Stimulated activated naive CD4-positive, alpha-beta T cell (primary cell): Measurements from ENCODE around the gene LACRT.
"Not testable (repeated sequence)": the region's sequence is repeated elsewhere in the genome, so short reads cannot be mapped to it uniquely, and the experiment has no call there.

Experiments
- DNase-seq, 6 experiments: peaks; one replicate each; lab custom pipeline; 2025; lab: John Stamatoyannopoulos, UW

LACRT gene

DNA sequence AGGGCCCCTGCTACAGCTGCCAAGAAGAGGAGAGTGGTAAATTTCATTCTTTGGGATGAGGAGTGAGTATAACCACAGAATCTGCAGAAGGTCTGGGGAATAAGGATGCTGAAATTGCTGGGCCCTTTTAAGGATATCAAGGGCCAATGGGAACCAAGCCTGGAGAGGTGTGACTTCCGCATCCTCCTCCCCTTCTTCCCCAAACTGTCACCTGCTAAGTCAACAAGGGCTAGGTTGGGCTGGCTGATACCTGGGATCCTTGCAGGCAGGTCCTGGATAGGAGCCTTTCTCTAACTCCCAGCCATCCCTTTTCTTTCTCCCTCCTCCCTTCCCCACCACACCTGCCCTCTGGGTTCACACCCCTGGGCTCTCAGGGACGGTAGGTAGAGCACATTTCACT is at the start of gene LACRT:
TSS of gene LACRT (minus strand) at position 101 of the 400 bp plus-strand sequence. CDS start at position 47, 54 bp downstream.
- DNase-seq = no peak

DNA sequence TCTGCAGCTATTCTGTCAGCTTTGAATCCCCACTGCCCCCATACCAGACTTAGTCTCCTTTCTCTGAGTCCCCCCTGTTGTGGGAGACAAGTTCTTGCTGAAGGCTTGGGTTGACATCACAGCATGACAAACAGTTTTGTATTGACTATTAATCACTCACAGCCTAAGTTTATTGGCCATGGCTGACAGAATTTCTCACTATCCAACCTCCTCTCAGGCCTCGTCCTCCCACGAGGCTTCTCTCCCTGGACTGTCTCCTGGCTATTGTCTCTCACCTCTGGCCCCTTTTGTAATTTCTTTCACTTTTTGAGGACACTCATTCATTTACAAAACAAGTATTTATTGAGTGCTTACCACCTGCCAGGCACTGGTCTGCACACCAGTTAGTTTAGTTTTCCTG is 48.7 kb upstream of the LACRT start:
- DNase-seq = no peak

- DNase-seq = no peak
Observed at GRCh38 chr12:54682674-54683073, 48.0 kb upstream of the LACRT start.

DNA sequence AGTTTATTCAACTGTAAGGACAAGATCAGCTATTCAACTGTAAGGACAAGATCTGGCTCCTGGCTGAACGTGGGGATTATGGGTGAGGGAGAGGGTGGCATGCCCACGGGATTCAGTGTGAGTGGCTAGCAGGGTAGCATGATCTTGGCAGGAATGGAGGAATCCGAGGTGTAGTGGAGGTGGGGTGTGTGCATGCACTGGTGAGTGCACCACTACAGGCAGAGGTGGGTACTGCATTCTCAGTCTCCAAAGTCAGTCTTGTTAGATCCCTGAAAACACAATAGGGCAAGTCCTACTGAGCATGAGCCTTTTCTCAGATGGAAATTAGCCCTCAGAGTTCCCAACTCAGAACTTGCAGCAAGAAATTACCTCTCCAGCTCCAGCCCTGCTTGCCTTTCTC is 45.7 kb upstream of the LACRT start:
- no peak for DNase-seq

- DNase-seq = no peak
Observed at GRCh38 chr12:54678131-54678530, 43.4 kb upstream of the LACRT start.

DNA sequence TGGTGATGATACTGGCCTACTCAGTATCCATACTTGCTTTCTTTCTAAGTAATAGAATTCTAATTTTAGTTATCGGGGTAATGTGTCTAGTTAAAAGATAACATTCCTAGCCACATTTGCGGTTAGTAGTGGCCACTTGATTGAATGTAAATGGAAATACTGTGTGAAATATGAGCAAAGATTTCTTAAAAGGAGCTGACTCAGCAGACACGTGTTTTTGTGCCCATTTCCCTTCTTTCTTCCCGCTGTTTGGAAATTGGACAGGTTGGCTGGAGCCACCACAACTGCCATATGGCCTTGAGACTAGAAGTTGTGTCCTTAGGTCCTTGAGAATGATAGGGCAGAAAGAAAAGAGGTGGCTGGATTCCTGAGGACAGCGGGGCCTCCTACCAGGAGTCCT is 33.2 kb upstream of the LACRT start:
- no peak for DNase-seq

DNA sequence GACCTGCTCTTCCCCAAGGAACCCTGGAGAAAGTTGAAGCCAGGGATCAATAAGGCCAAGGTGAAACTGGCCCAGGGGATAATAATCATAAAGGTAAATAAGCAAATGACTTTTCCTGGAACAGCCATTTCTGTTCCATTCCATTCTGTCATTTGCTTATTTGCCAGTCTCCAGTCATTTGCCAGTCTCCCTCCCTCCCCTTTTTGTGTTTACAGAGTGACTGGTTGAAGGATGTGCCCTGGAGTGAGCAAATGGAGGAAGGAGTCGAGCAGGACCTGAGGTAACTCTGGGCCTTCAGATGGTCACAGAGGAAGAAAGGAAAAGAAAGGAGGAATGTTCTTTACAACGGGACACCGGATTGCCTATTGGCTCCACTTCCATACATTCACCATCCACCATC is 31.3 kb upstream of the LACRT start:
- no peak for DNase-seq

DNA sequence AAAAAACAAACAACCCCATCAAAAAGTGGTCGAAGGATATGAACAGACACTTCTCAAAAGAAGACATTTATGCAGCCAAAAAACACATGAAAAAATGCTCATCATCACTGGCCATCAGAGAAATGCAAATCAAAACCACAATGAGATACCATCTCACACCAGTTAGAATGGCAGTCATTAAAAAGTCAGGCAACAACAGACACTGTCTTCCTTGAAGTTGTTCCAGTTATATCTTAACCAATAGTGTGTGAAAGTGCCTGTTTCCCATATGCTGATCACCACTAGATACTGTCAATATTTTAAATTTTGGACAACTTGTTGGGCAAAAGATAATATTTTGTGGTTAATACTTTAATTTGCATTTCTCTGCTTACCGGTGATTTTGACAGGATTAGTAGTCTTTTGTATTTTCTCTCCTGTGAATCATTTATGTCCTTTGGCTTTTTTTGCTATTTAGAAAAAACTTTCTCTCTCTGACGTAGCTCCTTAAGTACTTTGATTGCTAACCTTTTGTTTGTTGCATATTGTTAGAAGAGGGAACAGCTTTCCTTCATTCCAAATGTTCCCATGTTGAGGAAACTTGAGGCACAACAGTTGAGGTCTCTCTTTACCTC is 30.4 kb upstream of the LACRT start:
- DNase-seq = not testable (repeated sequence)

DNA sequence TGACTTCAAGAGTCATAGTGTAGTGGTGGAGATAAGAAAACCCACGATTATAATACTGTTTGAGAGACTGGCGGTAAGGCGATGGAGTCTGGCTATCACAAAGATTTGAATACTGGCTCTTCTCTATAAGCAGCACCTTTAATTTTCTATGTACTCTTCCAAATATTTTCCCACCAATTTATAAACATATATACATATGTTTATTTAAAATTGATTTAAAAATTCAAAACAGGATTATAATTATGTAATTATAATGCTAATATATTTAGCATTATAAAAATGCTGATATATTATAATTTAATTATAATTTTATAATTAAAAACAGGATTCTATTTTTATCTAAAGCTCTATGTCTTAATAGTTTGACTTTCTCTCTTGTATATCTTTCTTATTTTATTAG is 28.9 kb upstream of the LACRT start:
- no peak for DNase-seq

GRCh38 chr12:54662026-54662425 is 27.3 kb upstream of the LACRT start:
- DNase-seq = no peak

GRCh38 chr12:54661048-54661447 is 26.4 kb upstream of the LACRT start:
- no peak for DNase-seq

GRCh38 chr12:54660320-54660962 is 25.7 kb upstream of the LACRT start:
- DNase-seq = no peak

- DNase-seq = peak in 3 of 6 experiments; percentile 3 to 10 (median 9)
Observed at GRCh38 chr12:54658306-54659264, 23.9 kb upstream of the LACRT start.

DNA sequence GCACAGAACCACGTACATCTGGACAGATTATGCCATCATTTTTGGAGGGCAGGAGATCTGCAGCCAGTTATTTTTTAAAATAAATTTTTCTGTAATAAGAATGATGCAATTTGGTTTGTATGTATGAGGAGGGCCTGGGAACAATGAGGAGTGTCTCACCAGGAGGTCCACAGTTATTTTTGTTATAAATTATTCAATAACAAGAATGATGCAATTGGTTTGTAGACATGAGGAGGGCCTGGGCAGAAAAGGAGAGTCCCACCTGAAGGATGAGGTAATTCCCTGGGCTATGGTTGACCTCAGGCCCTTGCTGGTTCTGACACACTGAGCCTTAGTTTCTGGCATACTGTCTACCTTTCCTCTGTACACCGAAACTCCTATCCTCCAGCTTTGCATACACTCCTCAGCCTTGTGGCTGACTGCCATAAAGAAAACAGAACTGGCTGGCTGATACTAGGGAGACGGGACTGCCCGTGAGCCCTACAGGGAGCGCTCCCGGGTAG is 22.5 kb upstream of the LACRT start:
- no peak for DNase-seq

DNA sequence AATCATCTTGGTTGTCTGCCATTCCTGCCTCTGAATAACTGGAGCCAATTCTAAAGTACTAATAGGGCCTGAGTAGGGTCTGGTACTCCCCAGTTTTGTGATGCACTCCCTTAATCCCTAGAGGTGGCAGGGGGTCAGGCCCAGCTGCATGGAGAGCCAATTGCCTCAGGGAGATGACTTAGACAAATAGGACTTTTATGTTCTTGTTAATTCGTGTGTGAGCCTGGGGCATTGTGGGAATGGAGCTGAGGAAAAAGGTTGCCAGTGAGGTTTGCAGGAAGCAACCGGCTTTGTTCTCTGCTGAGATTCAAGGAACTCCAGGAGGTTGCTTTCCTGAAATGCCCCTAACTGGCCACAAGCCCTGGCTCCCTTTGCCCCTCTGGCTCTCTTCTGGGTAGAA is 20.2 kb upstream of the LACRT start:
- no peak for DNase-seq

DNA sequence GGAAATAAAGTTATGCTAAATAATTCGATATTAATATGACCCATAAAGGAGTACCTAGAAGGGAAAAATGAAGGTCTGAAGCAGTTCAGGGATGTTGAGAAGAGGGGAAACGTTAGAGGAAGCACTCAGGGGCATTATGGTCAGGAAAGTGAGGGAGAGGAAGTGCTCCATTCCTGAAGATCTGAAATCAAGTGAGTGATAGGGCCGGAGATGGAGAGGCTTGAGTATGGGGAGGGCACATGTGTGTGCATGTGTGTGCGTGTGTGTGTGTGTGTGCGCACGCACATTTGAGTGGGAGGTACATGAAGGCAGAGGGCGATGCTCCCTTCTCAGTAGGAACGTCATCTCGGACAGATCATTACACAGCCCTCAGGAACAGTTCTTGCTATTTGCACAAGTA is 18.3 kb upstream of the LACRT start:
- no peak for DNase-seq

- DNase-seq = no peak
Observed at GRCh38 chr12:54650889-54651288, 16.2 kb upstream of the LACRT start.

GRCh38 chr12:54650409-54650808 is 15.7 kb upstream of the LACRT start:
- no peak for DNase-seq

DNA sequence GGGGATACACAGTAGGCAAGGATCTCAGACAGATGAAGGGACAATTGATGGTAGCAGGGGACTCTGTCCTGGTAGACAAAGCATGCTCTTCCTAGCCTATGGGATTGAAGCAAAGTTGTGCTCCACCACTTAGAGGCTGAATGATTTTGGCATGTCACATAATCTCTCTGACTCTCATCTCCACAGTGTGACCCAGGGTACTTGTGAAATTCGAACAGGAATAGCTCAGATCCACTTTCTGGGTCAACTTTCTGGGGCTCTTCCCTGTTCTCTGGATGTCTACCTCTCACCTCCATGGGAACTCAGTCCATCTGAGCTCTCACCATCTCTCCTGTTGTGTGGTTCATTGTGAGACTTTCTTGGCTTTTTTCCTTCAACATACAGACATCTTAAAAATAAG is 15.1 kb upstream of the LACRT start:
- DNase-seq = no peak

DNA sequence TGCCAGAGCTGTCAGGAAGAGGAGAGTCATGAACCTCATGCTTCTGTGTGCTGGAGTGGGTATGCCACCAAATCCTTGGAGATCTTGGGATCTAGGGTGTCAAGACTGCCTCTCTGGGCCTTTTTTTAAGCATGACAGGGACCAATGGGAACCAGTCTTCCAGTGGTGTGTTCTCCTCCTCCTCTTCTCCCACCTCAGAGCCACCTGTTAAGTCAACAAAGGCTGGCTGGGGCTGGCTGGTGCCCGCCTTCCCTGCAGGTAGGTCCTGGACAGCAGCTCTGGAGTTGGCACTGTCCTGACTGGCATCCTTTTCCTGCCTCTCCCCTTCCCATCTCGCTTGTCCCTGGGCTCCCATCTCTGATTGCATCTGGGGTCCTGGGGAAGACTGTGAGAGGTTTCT is 13.6 kb upstream of the LACRT start, which contains the start of gene DCD:
TSS of gene DCD (minus strand) at position 101 of the 400 bp plus-strand sequence. CDS start at position 39, 62 bp downstream.
- no peak for DNase-seq

GRCh38 chr12:54641554-54641953 is 6.9 kb upstream of the LACRT start:
- DNase-seq = no peak

DNA sequence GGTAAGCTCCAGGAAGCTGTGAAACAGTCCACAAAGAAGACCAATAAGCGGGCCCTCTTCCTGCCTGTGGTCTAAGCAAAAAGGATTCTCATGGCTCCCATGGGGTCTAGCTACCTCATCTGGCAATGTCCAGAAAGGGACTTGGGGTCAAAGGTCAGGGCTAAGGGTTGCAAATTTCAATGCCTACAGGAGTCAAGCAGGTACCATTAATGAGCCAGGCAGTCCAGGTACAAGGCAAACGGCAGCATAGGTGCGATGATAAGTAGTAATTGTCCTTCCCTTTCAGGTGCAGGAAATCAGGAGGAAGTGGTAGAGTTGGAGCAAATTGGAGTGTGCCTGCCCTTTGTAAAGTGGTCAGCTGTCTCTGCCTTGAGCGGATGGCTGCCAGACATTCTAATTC is 6.4 kb upstream of the LACRT start:
- no peak for DNase-seq

DNA sequence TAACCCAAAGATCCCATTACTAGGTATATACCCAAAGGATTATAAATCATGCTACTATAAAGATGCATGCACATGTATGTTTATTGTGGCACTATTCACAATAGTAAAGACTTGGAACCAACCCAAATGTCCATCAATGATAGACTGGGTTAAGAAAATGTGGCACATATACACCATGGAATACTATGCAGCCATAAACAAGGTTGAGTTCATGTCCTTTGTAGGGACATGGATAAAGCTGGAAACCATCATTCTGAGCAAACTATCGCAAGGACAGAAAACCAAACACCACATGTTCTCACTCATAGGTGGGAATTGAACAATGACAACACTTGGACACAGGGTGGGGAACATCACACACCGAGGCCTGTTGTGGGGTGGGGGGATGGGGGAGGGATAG is 4.4 kb upstream of the LACRT start:
- DNase-seq = not testable (repeated sequence)
